ENCODE results near the gene PTK7. TPM values are rescaled to one million over a fixed set of nuclear protein-coding genes. Genes with fewer than 3 reads are reported as not detected.

The PTK7 gene
- total RNA-seq (2022; extraction: Qiagen RNA extraction), result 3.9 to 5.1 TPM (median 4.6 TPM) in 5 replicates

DNA sequence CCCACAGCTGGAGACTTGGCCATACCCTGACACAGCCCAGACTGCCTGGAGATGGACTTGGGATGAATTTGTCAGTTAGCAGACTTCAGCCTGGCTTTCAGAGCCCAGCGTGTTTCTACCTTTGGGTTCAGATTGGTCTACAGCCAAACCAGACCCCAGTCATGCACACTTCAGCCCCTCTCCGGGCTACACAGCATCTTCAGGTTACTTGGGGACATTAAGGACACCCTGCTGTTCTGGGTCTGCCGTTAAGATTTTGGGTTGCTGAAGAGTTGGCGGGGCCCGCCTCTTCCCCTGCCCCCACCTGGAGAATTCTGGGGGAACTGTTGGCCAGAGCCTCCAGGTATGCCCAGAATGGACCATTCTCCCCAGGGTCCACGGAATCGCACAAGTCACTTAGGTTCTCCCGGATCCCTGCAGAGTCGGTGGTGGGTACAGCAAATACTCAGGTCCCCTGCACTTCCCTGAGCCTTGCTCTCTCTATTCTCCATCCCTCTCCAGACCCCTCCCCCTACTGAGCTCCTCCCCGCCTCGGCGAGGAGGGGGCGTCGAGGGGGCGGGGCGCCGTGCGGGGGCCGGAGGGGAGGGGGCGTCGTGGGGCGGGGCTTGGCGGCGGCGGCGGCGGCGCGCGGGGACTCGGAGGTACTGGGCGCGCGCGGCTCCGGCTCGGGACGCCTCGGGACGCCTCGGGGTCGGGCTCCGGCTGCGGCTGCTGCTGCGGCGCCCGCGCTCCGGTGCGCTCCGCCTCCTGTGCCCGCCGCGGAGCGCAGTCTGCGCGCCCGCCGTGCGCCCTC, at the start of gene PTK7:
Gene PTK7, plus strand, starts transcription at position 645 of the 794 bp plus-strand sequence. CDS start 175 bp downstream, outside the sequence.

GRCh38 chr6:43053545-43054205, 22.4 kb upstream of the PTK7 start, which contains the start of gene CUL7:
Gene CUL7, minus strand, starts transcription at chr6:43053851. Its CDS starts 1,063 bp downstream, at chr6:43052788.

DNA sequence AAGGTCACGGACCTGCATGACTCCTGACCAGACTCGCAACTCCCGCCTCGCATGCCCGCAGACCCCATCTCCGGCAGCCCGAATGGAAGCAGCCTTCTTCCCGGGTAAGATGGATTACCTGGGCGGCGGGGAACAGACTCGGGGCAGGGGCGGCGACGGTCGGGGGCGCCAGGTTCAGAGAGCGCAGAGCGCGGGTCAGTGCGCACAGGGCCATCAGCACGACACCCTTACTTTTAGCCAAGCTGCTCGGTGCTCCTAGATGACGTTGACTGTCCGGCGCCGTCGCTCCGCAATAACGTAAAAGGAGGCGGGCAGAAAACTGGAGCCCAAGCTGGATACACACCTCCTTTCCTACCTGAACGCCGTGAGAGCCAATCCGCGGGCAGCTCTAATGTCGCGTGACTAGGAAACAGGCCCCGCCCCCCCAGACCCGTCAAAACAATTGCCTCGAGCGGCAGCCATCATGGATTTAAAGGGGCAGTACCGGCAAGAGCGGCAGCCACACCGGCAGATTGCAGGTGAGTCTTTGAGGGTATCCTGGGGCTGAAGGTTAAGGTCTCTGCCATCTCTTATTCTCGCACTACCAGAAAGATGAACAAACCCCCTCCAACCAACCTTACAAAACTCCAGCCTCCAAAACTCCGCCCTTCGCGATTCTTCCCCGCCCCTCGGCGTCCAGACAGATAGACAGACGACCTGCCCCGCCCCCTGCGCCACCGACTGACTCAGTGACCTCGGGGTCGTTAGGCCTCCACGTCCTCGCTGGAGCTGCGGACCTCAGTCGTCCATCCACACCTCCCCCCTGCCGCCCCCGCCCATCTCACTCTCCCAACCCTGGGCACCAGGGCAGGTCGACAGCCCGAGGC, 16.7 kb upstream of the PTK7 start, which contains the start of the genes KLC4 and MRPL2:
Gene KLC4, plus strand, starts transcription at position 464 of the 866 bp plus-strand sequence. CDS start 1,705 bp downstream, outside the sequence.
Gene MRPL2, minus strand, starts transcription at position 267 of the 866 bp plus-strand sequence. Its CDS starts 53 bp downstream, at position 214.

GRCh38 chr6:43170931-43171706, 95.0 kb downstream of the PTK7 start, which contains the start of gene SRF:
Gene SRF, plus strand, starts transcription at chr6:43171269. Its CDS starts 388 bp downstream, at chr6:43171657.

DNA sequence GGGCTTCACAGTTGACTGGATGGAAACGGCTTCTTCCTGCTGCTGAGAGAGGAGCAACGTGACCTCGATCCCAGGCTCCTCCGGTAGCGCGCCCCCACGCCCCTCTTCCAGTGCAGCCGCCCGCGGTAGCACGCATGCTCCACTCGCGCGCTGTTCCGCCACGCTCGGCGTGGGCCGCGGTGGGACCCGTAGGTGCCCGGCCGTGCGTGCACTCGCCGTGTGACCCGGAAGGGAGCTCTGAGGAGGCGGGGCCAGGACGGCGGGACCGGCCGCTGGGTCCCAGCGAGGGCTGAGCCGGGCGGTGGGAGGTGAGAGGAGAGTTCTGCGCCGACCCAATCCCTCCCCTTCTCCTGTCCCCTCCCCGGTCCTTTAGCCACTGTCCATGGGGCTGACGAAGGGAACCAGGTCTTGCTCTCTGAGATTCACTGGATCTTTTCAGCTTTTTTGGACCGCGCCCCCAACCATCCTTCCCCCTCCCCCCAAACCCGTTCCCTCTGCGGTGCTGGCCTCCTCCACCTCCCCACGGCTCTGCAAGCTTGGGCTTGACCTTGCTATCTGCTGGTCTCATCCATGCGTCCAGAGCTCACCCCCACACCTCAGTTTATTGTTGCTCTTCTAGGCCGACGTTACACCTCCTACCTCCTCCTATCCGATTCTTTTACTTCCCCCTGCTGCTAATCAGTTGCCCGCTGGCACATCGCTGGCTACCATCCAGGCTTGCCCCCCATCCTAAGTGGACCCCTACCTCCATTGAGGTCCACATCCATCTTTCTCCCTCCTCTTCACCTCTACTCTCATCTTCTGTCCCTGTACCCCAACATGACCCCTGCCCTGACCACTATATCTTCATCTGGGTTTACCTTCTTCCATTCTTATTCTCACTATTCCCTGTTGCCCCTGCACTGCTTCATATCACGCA, 106.1 kb downstream of the PTK7 start, which contains the start of gene CUL9:
Gene CUL9, plus strand, starts transcription at position 255 of the 919 bp plus-strand sequence. CDS start 2,115 bp downstream, outside the sequence.

Other genes with a start within 250 kb of the PTK7 start
- gene RPL7L1, start 196.7 kb upstream of the PTK7 start, total RNA-seq (2022; extraction: Qiagen RNA extraction), result 61.3 to 99.1 TPM (median 63.8 TPM) in 5 replicates
- not detected in 5 replicates for gene PTCRA, start 160.3 kb upstream of the PTK7 start, total RNA-seq (2022; extraction: Qiagen RNA extraction)
- gene CNPY3, start 146.8 kb upstream of the PTK7 start, total RNA-seq (2022; extraction: Qiagen RNA extraction), result 36.4 to 43.0 TPM (median 40.4 TPM) in 5 replicates
- 0.13 to 0.31 TPM (median 0.21 TPM) in 3 of 5 replicates, not detected in the others for gene GNMT, start 115.6 kb upstream of the PTK7 start, total RNA-seq (2022; extraction: Qiagen RNA extraction)
- gene PEX6, start 97.1 kb upstream of the PTK7 start, total RNA-seq (2022; extraction: Qiagen RNA extraction), result 7.8 to 9.7 TPM (median 9.0 TPM) in 5 replicates
- 23.1 to 33.3 TPM (median 25.7 TPM) in 5 replicates for gene PPP2R5D, start 91.7 kb upstream of the PTK7 start, total RNA-seq (2022; extraction: Qiagen RNA extraction)
- gene MEA1, start 62.4 kb upstream of the PTK7 start, total RNA-seq (2022; extraction: Qiagen RNA extraction), result 87.9 to 98.7 TPM (median 90.9 TPM) in 5 replicates
- gene KLHDC3, start 62.1 kb upstream of the PTK7 start, total RNA-seq (2022; extraction: Qiagen RNA extraction), result 27.1 to 27.9 TPM (median 27.6 TPM) in 5 replicates
- gene RRP36, start 54.7 kb upstream of the PTK7 start, total RNA-seq (2022; extraction: Qiagen RNA extraction), result 65.6 to 79.1 TPM (median 68.6 TPM) in 5 replicates
- gene CUL7, start 22.5 kb upstream of the PTK7 start, total RNA-seq (2022; extraction: Qiagen RNA extraction), result 6.5 to 8.8 TPM (median 7.8 TPM) in 5 replicates
- 52.9 to 63.2 TPM (median 55.8 TPM) in 5 replicates for gene MRPL2, start 16.9 kb upstream of the PTK7 start, total RNA-seq (2022; extraction: Qiagen RNA extraction)
- gene KLC4, start 16.7 kb upstream of the PTK7 start, total RNA-seq (2022; extraction: Qiagen RNA extraction), result 6.3 to 8.2 TPM (median 6.7 TPM) in 5 replicates
- 13.9 to 17.0 TPM (median 15.7 TPM) in 5 replicates for gene SRF, start 95.0 kb downstream of the PTK7 start, total RNA-seq (2022; extraction: Qiagen RNA extraction)
- gene CUL9, start 105.9 kb downstream of the PTK7 start, total RNA-seq (2022; extraction: Qiagen RNA extraction), result 7.7 to 9.5 TPM (median 8.8 TPM) in 5 replicates
- 64.3 to 99.4 TPM (median 97.9 TPM) in 5 replicates for gene DNPH1, start 153.2 kb downstream of the PTK7 start, total RNA-seq (2022; extraction: Qiagen RNA extraction)
- gene TTBK1, start 167.2 kb downstream of the PTK7 start, total RNA-seq (2022; extraction: Qiagen RNA extraction), result 0.05 to 0.07 TPM (median 0.06 TPM) in 5 replicates
- not detected in 5 replicates for gene SLC22A7, start 221.9 kb downstream of the PTK7 start, total RNA-seq (2022; extraction: Qiagen RNA extraction)
- 0.31 to 0.45 TPM (median 0.37 TPM) in 4 of 5 replicates, not detected in the other for gene CRIP3, start 232.5 kb downstream of the PTK7 start, total RNA-seq (2022; extraction: Qiagen RNA extraction)

Measured in A549 treated with Hydrocortisone at 1 μM for 4 hours (cell line).